ENCODE measurements around the gene SMIM35. TPM values are rescaled to one million over a fixed set of nuclear protein-coding genes. Genes with fewer than 3 reads are reported as not detected.

SMIM35 gene
- total and polyA plus RNA-seq, 2 of the 13 experiments (the other 11 are each of a cell fraction or from before 2014, with no cell fraction given) = not detected

- in situ Hi-C loops (cut with HindIII; ENCODE audit: extremely low pct_ligation_motif_present, low pct_unique_long_range_greater_than_20kb) (loop anchor here (10.0 kb wide), 1 partner anchor 220 kb away; no protein-coding TSS in a partner anchor), intact Hi-C loops (cut with micrococcal nuclease; ENCODE audit: unreplicated experiment) (no loop called here)
- no peak for TF ChIP-seq AHR (CRISPR knock-in tag; IDR thresholded peaks at IDR 0.05)
- no peak for TF ChIP-seq ZNF543 (CRISPR knock-in tag; IDR thresholded peaks at IDR 0.05)
- no peak for TF ChIP-seq ZNF768 (CRISPR knock-in tag; IDR thresholded peaks at IDR 0.05)
- TF ChIP-seq E2F2 (CRISPR knock-in tag; IDR thresholded peaks at IDR 0.05; ENCODE audit: borderline replicate concordance) = no peak
- no peak for TF ChIP-seq ZFX (CRISPR knock-in tag; IDR thresholded peaks at IDR 0.05; ENCODE audit: low read depth)
- H3K9me3 ChIP-seq (ENCODE audit: low read length) = no peaks in the 10 kb centered on the region
- ChIA-PET POLR2A (no interaction called here), CTCF (ENCODE audit: low intra/inter-chr PET ratio, low total read pairs) (no interaction called here)
- ATAC-seq (no peak), DNase-seq (ENCODE audit: low spot score) (no peak), FAIRE-seq (no peak)
- no peaks in the 10 kb centered on the region for H3K4me1 ChIP-seq (ENCODE audit: insufficient read depth, low read length)
- H3K9ac ChIP-seq (ENCODE audit: insufficient read depth, low read depth, low read length) = no peak overlapping the region
- H3K36me3 ChIP-seq (replicated peaks in 1 of 2; ENCODE audit: control insufficient read depth in 1 of 2, insufficient read depth in 2 of 2, low read length in 2 of 2) = no peaks in the 10 kb centered on the region
- H3K27ac ChIP-seq (ENCODE audit: extremely low read length, insufficient read depth, low read length) = no peak overlapping the region
- H2AFZ ChIP-seq (ENCODE audit: low read length) = no peak overlapping the region
- BruUV-seq (replicated peaks) = no TSS peak
- no peak overlapping the region for H3K4me2 ChIP-seq (ENCODE audit: low read depth, low read length)
- peaks cover 7 to 59% of the 10 kb centered on the region in 2 experiments; a peak in 4 of 5 replicates for H3K27me3 ChIP-seq (ENCODE audit: control insufficient read depth in 1 of 2, insufficient read depth in 2 of 2, low read length in 2 of 2)
- WGBS (ENCODE audit: low lambda C conversion rate) = 44% methylated on average over 11 of the region's 12 CpGs
- H3K79me2 ChIP-seq (ENCODE audit: insufficient read depth, low read length) = no peaks in the 10 kb centered on the region
- no peaks in the 10 kb centered on the region for H4K20me1 ChIP-seq (ENCODE audit: insufficient read depth, low read length)
- H3K4me3 ChIP-seq (replicated peaks in 1 of 3; ENCODE audit: insufficient read depth in 1 of 3, low read depth in 2 of 3, low read length in 3 of 3) = no peak overlapping the region
Observed at GRCh38 chr11:118054712-118055640, 31.8 kb downstream of the SMIM35 start.
